K562 (cell line): ENCODE results near the gene SDK1. TPM values are rescaled to one million over a fixed set of nuclear protein-coding genes. Genes with fewer than 3 reads are reported as not detected.

Experiments used
- ATAC-seq: fragments of 200-7000 bp; cut with Tn5 transposase; 3 replicates; pipeline ENCODE4 v1.9.1; 2020; ENCODE audit warnings: moderate library complexity
- BruUV-seq: library from RNA; stranded (reverse); fragments of 400-500 nt; replicated peaks from 2 replicates; lab custom pipeline; 2021; lab: Mats Ljungman, UMichigan
- CTCF ChIA-PET: fragments of 300-600 bp; formaldehyde crosslinking; extraction: SDS; loops from one replicate; lab custom pipeline; 2021; ENCODE audit warnings: low intra/inter-chr PET ratio; lab: Yijun Ruan, JAX
- POLR2A ChIA-PET: fragments of 300-600, 350-650 bp; sonication (Branson Sonifier 250); formaldehyde crosslinking; extraction: SDS; loops from one replicate; lab custom pipeline; 2021; ENCODE audit warnings: antibody characterized with exemption, inconsistent platforms; lab: Yijun Ruan, JAX
- DNase-seq, 4 experiments: peaks; one replicate each; pipeline versions ENCODE4 v3.0.0 to v3.0.0-alpha.2; 2011 to 2018; ENCODE audit warnings: low spot score in 3 of 4, mixed read lengths in 3 of 4; ENCODE audit errors: extremely low read depth in 1 of 4
- FAIRE-seq: peaks from 2 replicates; lab custom pipeline; 2011; peaks lifted over from hg19 to GRCh38; lab: Jason Lieb, UNC
- H2AFZ ChIP-seq: 2 replicates; pipeline ENCODE4 v1.6.0; 2011; ENCODE audit warnings: low read depth, low read length, control low read depth, inconsistent platforms
- H3K27ac ChIP-seq: fragments of 200-600 bp; 3 replicates; pipeline ENCODE4 v1.8.0; 2011; ENCODE audit warnings: low read depth, mild to moderate bottlenecking, control low read depth, inconsistent platforms, low read length, moderate library complexity, mixed read lengths; ENCODE audit errors: extremely low read depth
- H3K27me3 ChIP-seq, 2 experiments: fragments of 300-600 bp in 1 of 2; 2 replicates in 1 of 2; 3 replicates in 1 of 2; pipeline versions ENCODE4 v1.6.0 to v1.8.0; 2011; ENCODE audit warnings: inconsistent platforms in 2 of 2, low read length in 2 of 2, mild to moderate bottlenecking in 1 of 2, mixed read lengths in 1 of 2, moderate library complexity in 1 of 2; ENCODE audit not compliant: control insufficient read depth in 2 of 2, insufficient read depth in 2 of 2
- H3K36me3 ChIP-seq: fragments of 300-600 bp; 3 replicates; pipeline ENCODE4 v1.8.0; 2011; ENCODE audit warnings: mild to moderate bottlenecking, low read length, inconsistent platforms; ENCODE audit not compliant: control insufficient read depth, insufficient read depth
- H3K4me1 ChIP-seq, 2 experiments: fragments of 200-600 bp in 1 of 2; replicated peaks in 1 of 2; 2 replicates in 1 of 2; 3 replicates in 1 of 2; pipeline versions ENCODE4 v1.5.1 to v1.8.0; 2011; ENCODE audit warnings: inconsistent platforms in 2 of 2, low read length in 2 of 2, mild to moderate bottlenecking in 1 of 2, mixed read lengths in 1 of 2, moderate library complexity in 1 of 2; ENCODE audit not compliant: control insufficient read depth in 2 of 2, insufficient read depth in 2 of 2
- H3K4me2 ChIP-seq: 2 replicates; pipeline ENCODE4 v1.6.1; 2011; ENCODE audit warnings: low read length, control low read depth, inconsistent platforms, mixed read lengths; ENCODE audit not compliant: insufficient read depth
- H3K4me3 ChIP-seq: fragments of 200-600 bp; sonication (generic), shearing (Covaris generic); 2 replicates; pipeline ENCODE4 v1.5.1; 2016; ENCODE audit warnings: control low read depth, inconsistent platforms
- H3K79me2 ChIP-seq: fragments of 200-600 bp; 3 replicates; pipeline ENCODE4 v1.8.0; 2011; ENCODE audit warnings: low read length, inconsistent platforms; ENCODE audit not compliant: control insufficient read depth, insufficient read depth
- H3K9ac ChIP-seq, 2 experiments: 2 replicates each; pipeline versions ENCODE4 v1.6.0 to v1.6.1; 2011; ENCODE audit warnings: low read depth in 2 of 2, low read length in 2 of 2, control low read depth in 1 of 2, inconsistent platforms in 1 of 2, mild to moderate bottlenecking in 1 of 2, mixed read lengths in 1 of 2; ENCODE audit not compliant: insufficient read depth in 1 of 2
- H3K9me1 ChIP-seq: one replicate; pipeline ENCODE4 v1.6.0; 2011; ENCODE audit warnings: inconsistent platforms, mild to moderate bottlenecking, low read length, moderate library complexity; ENCODE audit not compliant: control insufficient read depth, insufficient read depth
- H3K9me3 ChIP-seq: replicated peaks from 2 replicates; pipeline ENCODE4 v1.5.1; 2011; ENCODE audit warnings: low read depth, low read length, inconsistent platforms; ENCODE audit not compliant: control insufficient read depth, insufficient read depth
- H4K20me1 ChIP-seq: replicated peaks from 2 replicates; pipeline ENCODE4 v1.6.1; 2011; ENCODE audit warnings: low read length, inconsistent platforms, mixed read lengths; ENCODE audit not compliant: control insufficient read depth, insufficient read depth
- CREB1 ChIP-seq, 2 experiments: sonication (generic) in 1 of 2; formaldehyde crosslinking in 1 of 2; IDR thresholded peaks; 2 replicates each; pipeline versions ENCODE4 v1.6.1 to v1.8.0; 2012 to 2022; ENCODE audit warnings: inconsistent platforms in 1 of 2, mild to moderate bottlenecking in 1 of 2, missing genetic modification reagents in 1 of 2, moderate library complexity in 1 of 2
- ELF4 ChIP-seq: fragments of 450-650 bp; formaldehyde crosslinking; IDR thresholded peaks from 2 replicates; pipeline ENCODE4 v1.4.0; 2022; ENCODE audit warnings: missing genetic modification characterization
- GTF2F1 ChIP-seq: IDR thresholded peaks from 2 replicates; pipeline ENCODE4 v1.6.1; 2011; ENCODE audit warnings: low read depth, low read length, improper control_type of control experiment
- HOXB6 ChIP-seq: fragments of 250-450 bp; sonication (Bioruptor Pico); IDR thresholded peaks from 2 replicates; pipeline ENCODE4 v1.5.1; 2022; ENCODE audit warnings: mild to moderate bottlenecking, borderline replicate concordance
- MAFF ChIP-seq: IDR thresholded peaks from 2 replicates; pipeline ENCODE4 v1.6.1; 2012; ENCODE audit warnings: low read length, improper control_type of control experiment
- MECOM ChIP-seq: fragments of 250-450 bp; sonication (Bioruptor Pico); IDR thresholded peaks from 2 replicates; pipeline ENCODE4 v1.8.0; 2022; ENCODE audit warnings: inconsistent platforms
- NCOR1 ChIP-seq: fragments of 450-650 bp; IDR thresholded peaks from 2 replicates; pipeline ENCODE4 v1.6.1; 2016; ENCODE audit warnings: mild to moderate bottlenecking, moderate library complexity
- NRF1 ChIP-seq, 2 experiments: fragments of 450-650 bp; IDR thresholded peaks in 1 of 2; conservative IDR thresholded peaks in 1 of 2; 2 replicates each; pipeline ENCODE4 v1.6.1; 2014; ENCODE audit warnings: mild to moderate bottlenecking in 2 of 2
- POLR2AphosphoS2 ChIP-seq: IDR thresholded peaks from 2 replicates; pipeline ENCODE4 v1.6.1; 2012; ENCODE audit warnings: low read length, improper control_type of control experiment
- RUNX1 ChIP-seq: sonication (generic); IDR thresholded peaks from 2 replicates; pipeline ENCODE4 v1.6.1; 2016; ENCODE audit warnings: antibody characterized with exemption, low read depth
- SAFB2 ChIP-seq: fragments of 200-400 bp; formaldehyde crosslinking; IDR thresholded peaks from 2 replicates; pipeline ENCODE4 v1.6.1; 2018; ENCODE audit warnings: borderline replicate concordance, low read length, low read depth, moderate library complexity; ENCODE audit not compliant: severe bottlenecking
- SMARCA4 ChIP-seq: fragments of 450-650 bp; IDR thresholded peaks from 2 replicates; pipeline ENCODE4 v1.6.1; 2016
- TRIM24 ChIP-seq, 2 experiments: fragments of 450-650 bp; IDR thresholded peaks; 2 replicates each; pipeline ENCODE4 v1.6.1; 2016
- USF1 ChIP-seq: sonication (generic); formaldehyde crosslinking; IDR thresholded peaks from 2 replicates; pipeline ENCODE4 v1.9.0; 2022; ENCODE audit warnings: mild to moderate bottlenecking, missing genetic modification reagents
- ZBTB1 ChIP-seq: sonication (generic); formaldehyde crosslinking; IDR thresholded peaks from 2 replicates; pipeline ENCODE4 v1.8.1; 2023; ENCODE audit warnings: missing genetic modification reagents, low read depth, mild to moderate bottlenecking, borderline replicate concordance
- ZFP91 ChIP-seq: sonication (generic); formaldehyde crosslinking; IDR thresholded peaks from 2 replicates; pipeline ENCODE4 v1.8.0; 2022; ENCODE audit warnings: mild to moderate bottlenecking, missing genetic modification reagents
- ZNF165 ChIP-seq: fragments of 250-450 bp; sonication (Bioruptor Pico); IDR thresholded peaks from 2 replicates; pipeline ENCODE4 v1.4.0; 2020; ENCODE audit warnings: borderline replicate concordance
- ZNF764 ChIP-seq: fragments of 250-450 bp; sonication (Bioruptor Pico); IDR thresholded peaks from 2 replicates; pipeline ENCODE4 v1.4.0; 2020; ENCODE audit warnings: low read depth, mild to moderate bottlenecking, moderate library complexity
- WGBS: fragments of 100-300 bp; shearing (Covaris generic); methylation state at CpG from one replicate; pipeline ENCODE4 v1.1.6; 2016; ENCODE audit warnings: low coverage, mixed read lengths; ENCODE audit not compliant: insufficient coverage; ENCODE audit errors: missing lambda C conversion rate; 5-methylcytosine and 5-hydroxymethylcytosine counted together
- in situ Hi-C: fragments of 300-500 bp; cut with MboI; formaldehyde crosslinking; loops from 4 replicates; pipeline ENCODE4 v1.15.0; 2018; ENCODE audit warnings: inconsistent platforms, mixed read lengths
- intact Hi-C: fragments of 100-400 bp; cut with micrococcal nuclease; formaldehyde crosslinking; loops from 2 replicates; pipeline ENCODE4 v1.14.2; 2022
- polyA plus RNA-seq, 8 experiments: library from polyadenylated mRNA; depleted of rRNA in 4 of 8; stranded (reverse) in 5 of 8; unstranded in 3 of 8; fragments of >200 nt; fragmentation: Nextera tagmentation in 2 of 8; fragmentation: Illumina TruSeq in 1 of 8; extraction: Ambion mirVana in 2 of 8; extraction: Trizol in 1 of 8; gene quantifications; 2 replicates each; pipeline versions ENCODE4 v1.2.1 to v1.2.3, GENCODE V29; 2011 to 2014; ENCODE audit warnings: inconsistent platforms in 1 of 8, missing spikeins in 1 of 8
- total RNA-seq, 7 experiments: library from RNA; depleted of rRNA in 6 of 7; stranded (reverse); fragments of >200 nt in 6 of 7; fragmentation: Illumina TruSeq in 2 of 7; extraction: Trizol in 2 of 7; gene quantifications; 2 replicates each; pipeline versions ENCODE4 v1.2.1 to v1.2.3, GENCODE V29; 2011 to 2021; ENCODE audit warnings: low replicate concordance in 1 of 7

The SDK1 gene
- total and polyA plus RNA-seq, 9 of the 15 experiments (the other 6 are each of a cell fraction or from before 2014, with no cell fraction given): 0.16 TPM; not detected in 8

- BruUV-seq: no TSS peak
- peaks cover 3% of the 10 kb centered on the region for H3K9me1 ChIP-seq
- H3K36me3 ChIP-seq: no peaks in the 10 kb centered on the region
- FAIRE-seq: no peak
- intact Hi-C loops: no loop called here
- no peak overlapping the region for H3K9ac ChIP-seq
- no peak overlapping the region for H2AFZ ChIP-seq
- no peak overlapping the region for H3K27ac ChIP-seq
- no peaks in the 10 kb centered on the region; the same call in 1 of the 2 replicates for H4K20me1 ChIP-seq
- in situ Hi-C loops: no loop called here
- ATAC-seq: no peak
- peaks cover 18 to 75% of the 10 kb centered on the region in 2 experiments; a peak in 4 of 5 replicates for H3K27me3 ChIP-seq
- no peak for DNase-seq
- 2% methylated on average over 12 of the region's 13 CpGs for WGBS
- H3K4me1 ChIP-seq: no peaks in the 10 kb centered on the region
- no peak overlapping the region for H3K4me2 ChIP-seq
- ChIA-PET POLR2A (no interaction called here), CTCF (no interaction called here)
- no peaks in the 10 kb centered on the region for H3K9me3 ChIP-seq
- H3K4me3 ChIP-seq: no peak overlapping the region
- TF ChIP-seq HOXB6 (CRISPR knock-in tag): no peak
- no peak for TF ChIP-seq ZFP91 (CRISPR knock-in tag)
- no peak for TF ChIP-seq POLR2AphosphoS2
- no peak for TF ChIP-seq ZNF764
- TF ChIP-seq NCOR1: no peak
- TF ChIP-seq SAFB2: no peak
- no peak for TF ChIP-seq NRF1 (conservative IDR thresholded peaks at IDR 0.05 in 1 of 2, IDR thresholded peaks at IDR 0.05 in 1 of 2)
- TF ChIP-seq TRIM24 (IDR thresholded peaks at IDR 0.05): no peak
- no peak for TF ChIP-seq SMARCA4
- no peak for TF ChIP-seq USF1 (CRISPR knock-in tag)
- TF ChIP-seq ZNF165 (CRISPR knock-in tag): no peak
- no peak for TF ChIP-seq ZBTB1 (CRISPR knock-in tag)
- TF ChIP-seq RUNX1: no peak
- TF ChIP-seq GTF2F1: no peak
- TF ChIP-seq ELF4 (CRISPR knock-in tag): no peak
- no peak for TF ChIP-seq MECOM (CRISPR knock-in tag)
- no peak for TF ChIP-seq CREB1 (IDR thresholded peaks at IDR 0.05)
- no peak for TF ChIP-seq CREB1 (CRISPR knock-in tag; IDR thresholded peaks at IDR 0.05)
- no peak for TF ChIP-seq MAFF
- no peaks in the 10 kb centered on the region for H3K79me2 ChIP-seq
Observed at GRCh38 chr7:4151926-4152549, 851.0 kb downstream of the SDK1 start.
